Calu3 (cell line): ENCODE results near the gene AKAP12. TPM values are rescaled to one million over a fixed set of nuclear protein-coding genes. Genes with fewer than 3 reads are reported as not detected.

Experiments used
- BruUV-seq: library from RNA; stranded (reverse); fragments of 400-500 nt; replicated peaks from 2 replicates; lab custom pipeline; 2021; lab: Mats Ljungman, UMichigan
- CTCF ChIA-PET: fragments of 300-600 bp; sonication (Branson Sonifier 250); formaldehyde crosslinking; loops from one replicate; lab custom pipeline; 2022; ENCODE audit warnings: antibody characterized with exemption; lab: Charles Lee
- DNase-seq: peaks from one replicate; pipeline ENCODE4 v3.0.0; 2022
- H3K27ac Mint-ChIP-seq: one replicate; pipeline ENCODE4 v1.8.0; 2022; ENCODE audit warnings: mixed read lengths; ENCODE audit not compliant: unreplicated experiment
- H3K27me3 Mint-ChIP-seq: one replicate; pipeline ENCODE4 v1.8.0; 2022; ENCODE audit warnings: mixed read lengths; ENCODE audit not compliant: unreplicated experiment
- H3K36me3 Mint-ChIP-seq: one replicate; pipeline ENCODE4 v1.8.0; 2022; ENCODE audit warnings: mild to moderate bottlenecking, moderate library complexity, mixed read lengths; ENCODE audit not compliant: insufficient read depth, unreplicated experiment
- H3K4me1 Mint-ChIP-seq: one replicate; pipeline ENCODE4 v1.8.0; 2022; ENCODE audit warnings: mild to moderate bottlenecking, low read depth, mixed read lengths; ENCODE audit not compliant: unreplicated experiment
- H3K4me3 Mint-ChIP-seq: one replicate; pipeline ENCODE4 v1.8.0; 2022; ENCODE audit warnings: mild to moderate bottlenecking, low read depth, moderate library complexity, mixed read lengths; ENCODE audit not compliant: unreplicated experiment
- H3K9me3 Mint-ChIP-seq: one replicate; pipeline ENCODE4 v1.8.0; 2022; ENCODE audit warnings: low read depth, mixed read lengths; ENCODE audit not compliant: unreplicated experiment
- CTCF ChIP-seq: fragments of 200-600 bp; IDR thresholded peaks from one replicate; pipeline ENCODE4 v1.8.0; 2022; ENCODE audit warnings: antibody characterized with exemption; ENCODE audit not compliant: unreplicated experiment
- intact Hi-C: fragments of 100-400 bp; cut with micrococcal nuclease; formaldehyde crosslinking; loops from one replicate; pipeline ENCODE4 v1.10.0; 2022; ENCODE audit not compliant: unreplicated experiment
- total RNA-seq: library from RNA; stranded (reverse); gene quantifications from 2 replicates; pipeline ENCODE4 v1.2.3, GENCODE V29; 2022

Gene AKAP12
- total RNA-seq, 1 experiment from 2014 or later = 31.8 TPM

GRCh38 chr6:151252634-151253033, 12.9 kb downstream of the AKAP12 start:
- CTCF ChIA-PET = no interaction called here
- H3K27ac Mint-ChIP-seq = no peak overlapping the region
- peaks cover 10% of the 10 kb centered on the region for H3K4me1 Mint-ChIP-seq
- no TSS peak for BruUV-seq
- no peak for DNase-seq
- no peaks in the 10 kb centered on the region for H3K27me3 Mint-ChIP-seq
- no peak for TF ChIP-seq CTCF
- intact Hi-C loops = loop anchor here (10.0 kb wide), 2 partner anchors 62 to 238 kb away; no protein-coding TSS in a partner anchor
- H3K4me3 Mint-ChIP-seq = no peak overlapping the region
- no peaks in the 10 kb centered on the region for H3K36me3 Mint-ChIP-seq
- no peaks in the 10 kb centered on the region for H3K9me3 Mint-ChIP-seq

GRCh38 chr6:151254451-151255081, 14.8 kb downstream of the AKAP12 start:
- peak; percentile 2 for DNase-seq
- BruUV-seq = no TSS peak
- no peaks in the 10 kb centered on the region for H3K36me3 Mint-ChIP-seq
- no peak overlapping the region for H3K27ac Mint-ChIP-seq
- TF ChIP-seq CTCF = no peak
- no peaks in the 10 kb centered on the region for H3K27me3 Mint-ChIP-seq
- CTCF ChIA-PET = interaction anchor here (0.6 to 1.0 kb wide), 3 partner anchors 22 to 679 kb away, joined by 3 to 4 read pairs (median 3); no protein-coding TSS in a partner anchor
- no peak overlapping the region for H3K4me3 Mint-ChIP-seq
- H3K9me3 Mint-ChIP-seq = no peaks in the 10 kb centered on the region
- intact Hi-C loops = loop anchor here (10.0 kb wide), 2 partner anchors 60 to 240 kb away; no protein-coding TSS in a partner anchor
- H3K4me1 Mint-ChIP-seq = peaks cover 10% of the 10 kb centered on the region

- DNase-seq = no peak
- H3K36me3 Mint-ChIP-seq = no peaks in the 10 kb centered on the region
- TF ChIP-seq CTCF = no peak
- no peak overlapping the region for H3K27ac Mint-ChIP-seq
- H3K4me1 Mint-ChIP-seq = peaks cover 10% of the 10 kb centered on the region
- CTCF ChIA-PET = no interaction called here
- H3K27me3 Mint-ChIP-seq = no peaks in the 10 kb centered on the region
- no peaks in the 10 kb centered on the region for H3K9me3 Mint-ChIP-seq
- intact Hi-C loops = loop anchor here (10.0 kb wide), 2 partner anchors 59 to 241 kb away; no protein-coding TSS in a partner anchor
- BruUV-seq = no TSS peak
- H3K4me3 Mint-ChIP-seq = no peak overlapping the region
These were observed 16.0 kb downstream of the AKAP12 start for GRCh38 chr6:151255811-151256210.

GRCh38 chr6:151257985-151258445, 18.2 kb downstream of the AKAP12 start:
- Mint-ChIP-seq H3K27me3 (no peaks in the 10 kb centered on the region), H3K4me1 (peaks cover 10% of the 10 kb centered on the region), H3K36me3 (no peaks in the 10 kb centered on the region), H3K27ac (no peak overlapping the region), H3K4me3 (no peak overlapping the region), H3K9me3 (no peaks in the 10 kb centered on the region)
- BruUV-seq = no TSS peak
- CTCF ChIA-PET = no interaction called here
- DNase-seq = no peak
- no peak for TF ChIP-seq CTCF
- intact Hi-C loops = loop anchor here (10.0 kb wide), 2 partner anchors 57 to 243 kb away; no protein-coding TSS in a partner anchor
